RWPE1 (cell line): ENCODE measurements around the gene KIAA0232.
A peak's percentile ranks its signal among the peaks of the same experiment; 100 is the strongest.

Source experiments
- CTCF ChIA-PET: fragments of 350-600 bp; sonication (Branson Sonifier 250); formaldehyde crosslinking; extraction: SDS; loops from one replicate; lab custom pipeline; 2021; lab: Yijun Ruan, JAX
- POLR2A ChIA-PET: fragments of 400-600 bp; formaldehyde crosslinking; extraction: SDS; loops from one replicate; lab custom pipeline; 2020; ENCODE audit warnings: antibody characterized with exemption; ENCODE audit not compliant: low non-redundant PET; lab: Yijun Ruan, JAX
- DNase-seq: peaks from one replicate; pipeline ENCODE4 v3.0.0; 2012; ENCODE audit warnings: low spot score
- H3K27ac ChIP-seq: fragments of 450-650 bp; 2 replicates; pipeline ENCODE4 v1.5.1; 2017
- CTCF ChIP-seq: fragments of 450-650 bp; conservative IDR thresholded peaks from 2 replicates; pipeline ENCODE4 v1.5.1; 2017; ENCODE audit warnings: low read depth, mild to moderate bottlenecking

KIAA0232 gene

GRCh38 chr4:6856391-6856790 lies 73.9 kb downstream of the KIAA0232 start:
- DNase-seq: no peak
- POLR2A ChIA-PET: no interaction called here
- CTCF ChIA-PET: no interaction called here
- H3K27ac ChIP-seq: no peak overlapping the region
- no peak for TF ChIP-seq CTCF

GRCh38 chr4:6857009-6857882 lies 74.7 kb downstream of the KIAA0232 start:
- no peak overlapping the region for H3K27ac ChIP-seq
- no peak for DNase-seq
- ChIA-PET CTCF (no interaction called here), POLR2A (no interaction called here)
- no peak for TF ChIP-seq CTCF

- no peak overlapping the region for H3K27ac ChIP-seq
- POLR2A ChIA-PET: no interaction called here
- TF ChIP-seq CTCF: no peak
- no peak for DNase-seq
- CTCF ChIA-PET: no interaction called here
Observed at GRCh38 chr4:6858997-6859396, 76.5 kb downstream of the KIAA0232 start.

GRCh38 chr4:6859543-6859942 lies 77.0 kb downstream of the KIAA0232 start:
- TF ChIP-seq CTCF: no peak
- POLR2A ChIA-PET: no interaction called here
- H3K27ac ChIP-seq: no peak overlapping the region
- DNase-seq: no peak
- CTCF ChIA-PET: interaction anchor here (0.6 kb wide), 1 partner anchor 140 kb away, joined by 3 read pairs; no protein-coding TSS in a partner anchor

GRCh38 chr4:6868386-6868785 lies 85.9 kb downstream of the KIAA0232 start:
- POLR2A ChIA-PET: no interaction called here
- CTCF ChIA-PET: no interaction called here
- H3K27ac ChIP-seq: no peak overlapping the region
- no peak for TF ChIP-seq CTCF
- no peak for DNase-seq

GRCh38 chr4:6869944-6870343 lies 87.4 kb downstream of the KIAA0232 start:
- no peak for TF ChIP-seq CTCF
- ChIA-PET POLR2A (no interaction called here), CTCF (no interaction called here)
- H3K27ac ChIP-seq: peak overlapping the region; percentile 36
- DNase-seq: no peak
